Stimulated activated CD4-positive, alpha-beta T cell treated with anti-CD3 and anti-CD28 coated beads, Interleukin-15, amount 100 ng/mL, for 1 hour (primary cell): ENCODE data around the gene EPHB2.

Experiments used
- DNase-seq, 2 donors: peaks; one replicate each; pipeline ENCODE4 v3.0.0-alpha.2; 2020; ENCODE audit warnings: low read depth in 1 of 2, low spot score in 1 of 2

EPHB2 gene

DNA sequence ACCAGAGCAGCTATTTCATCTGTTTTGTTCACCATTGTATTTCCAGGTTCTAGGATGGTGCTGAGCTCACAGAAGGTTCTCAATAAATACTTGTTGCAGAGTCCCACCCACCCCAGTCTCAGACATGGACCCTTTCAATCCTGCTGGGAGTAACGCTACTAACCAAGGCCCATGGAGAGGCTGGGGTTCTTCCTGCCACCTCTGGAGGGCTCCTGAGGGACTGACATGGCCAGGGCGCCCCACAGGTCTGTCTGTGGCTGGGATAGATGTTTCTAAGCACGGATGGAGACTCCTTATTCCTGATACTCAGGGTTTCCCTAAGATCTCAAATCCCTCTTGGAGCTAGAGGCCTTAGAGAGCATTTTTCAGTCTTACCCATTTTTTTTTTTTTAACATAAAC, 87.4 kb downstream of the EPHB2 start:
- DNase-seq: no peak

DNA sequence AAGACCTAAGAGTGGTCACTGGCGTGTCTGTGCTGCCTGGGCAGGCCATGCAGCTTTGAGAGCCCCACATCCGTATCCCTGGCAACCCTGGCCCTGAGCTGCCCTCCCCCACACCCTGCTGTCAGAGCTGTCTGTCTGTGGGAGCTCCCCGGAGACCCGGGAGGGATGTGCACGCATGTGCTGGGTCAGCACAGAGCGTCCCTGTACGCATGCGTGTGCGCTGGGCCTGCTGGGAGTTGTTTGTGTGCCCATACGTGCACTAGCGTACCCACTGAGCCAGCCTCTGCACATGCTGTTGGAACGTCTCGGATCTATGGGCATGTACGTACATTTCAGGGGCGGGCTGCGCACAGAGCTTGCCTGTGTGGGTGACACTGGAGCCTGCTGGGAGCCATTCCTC, 89.3 kb downstream of the EPHB2 start:
- no peak for DNase-seq

DNA sequence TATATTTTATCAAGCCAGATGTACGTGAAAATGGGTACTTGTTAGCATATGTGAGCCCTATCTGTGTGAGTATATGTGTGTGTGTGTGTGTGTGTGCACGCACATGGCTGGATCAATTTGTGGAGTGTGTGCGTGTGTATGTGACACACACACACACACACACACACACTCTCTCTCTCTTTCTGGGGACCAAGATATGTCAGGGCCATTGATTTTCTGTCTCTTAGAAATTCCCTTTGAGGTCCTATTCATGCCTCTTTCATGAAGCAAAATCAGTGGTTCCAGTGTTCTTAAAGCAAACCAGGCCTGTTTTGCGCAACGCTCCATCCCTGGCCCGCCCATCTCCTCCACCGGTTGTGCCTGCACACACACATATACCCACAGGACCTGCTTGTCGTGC, 90.0 kb downstream of the EPHB2 start:
- DNase-seq: no peak

DNA sequence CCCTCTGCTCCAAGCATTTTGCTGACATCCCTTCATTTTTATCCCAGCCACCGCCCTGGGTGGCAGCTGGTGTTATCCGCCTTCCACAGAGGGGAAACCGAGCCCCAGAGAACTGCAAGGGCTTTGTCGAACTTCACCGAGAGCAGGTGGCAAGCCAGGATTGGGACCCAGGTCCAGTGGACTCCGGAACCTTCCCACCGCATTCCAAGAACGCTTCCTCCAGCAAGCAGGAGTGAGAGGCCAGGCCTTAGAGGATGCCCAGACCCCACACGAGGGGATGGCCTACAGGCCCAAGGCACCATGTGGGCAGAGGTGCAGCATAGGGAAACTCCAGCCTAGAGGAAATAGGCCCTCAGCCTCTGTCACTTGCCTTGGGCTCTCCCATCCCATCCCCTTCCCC, 90.7 kb downstream of the EPHB2 start:
- DNase-seq: no peak

DNA sequence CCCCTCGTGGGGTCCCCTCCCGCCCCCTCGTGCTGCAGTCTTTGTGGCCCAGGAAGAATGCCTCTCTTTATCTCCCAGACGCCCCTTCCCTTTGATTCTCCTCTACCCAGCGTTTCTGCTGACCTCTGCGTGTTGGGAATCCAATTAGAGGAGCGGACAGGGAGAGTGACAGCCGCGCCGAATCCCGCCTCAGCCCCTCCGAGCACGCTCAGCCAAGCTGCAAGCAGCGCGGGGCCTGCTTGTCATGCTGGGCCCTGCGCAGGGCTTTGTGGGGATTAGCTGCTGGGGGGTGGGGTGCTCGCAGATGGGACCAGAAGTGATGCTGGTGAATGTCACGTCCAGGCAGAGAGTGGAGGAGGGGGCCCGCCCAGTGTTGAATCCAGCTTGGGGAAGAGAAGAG, 91.1 kb downstream of the EPHB2 start:
- no peak for DNase-seq

DNA sequence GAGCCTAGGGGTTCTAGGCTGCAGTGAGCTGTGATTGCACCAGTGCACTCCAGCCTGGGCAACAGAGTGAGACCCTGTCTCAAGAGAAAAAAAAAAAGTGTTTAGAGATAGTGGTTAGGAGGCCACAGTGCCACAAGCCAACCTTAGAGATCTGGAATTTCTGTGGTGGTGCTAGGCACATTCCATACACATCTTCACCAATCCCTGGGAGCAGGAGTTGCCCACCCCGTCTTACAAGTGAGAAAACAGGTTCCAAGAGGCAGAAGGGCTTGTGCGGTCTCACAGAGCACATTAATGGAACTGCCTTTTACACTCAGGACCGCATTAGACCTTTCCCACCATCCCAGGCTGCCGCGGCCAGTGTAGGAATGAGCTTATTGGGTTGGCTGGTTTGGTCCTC, 93.2 kb downstream of the EPHB2 start:
- DNase-seq: no peak

DNA sequence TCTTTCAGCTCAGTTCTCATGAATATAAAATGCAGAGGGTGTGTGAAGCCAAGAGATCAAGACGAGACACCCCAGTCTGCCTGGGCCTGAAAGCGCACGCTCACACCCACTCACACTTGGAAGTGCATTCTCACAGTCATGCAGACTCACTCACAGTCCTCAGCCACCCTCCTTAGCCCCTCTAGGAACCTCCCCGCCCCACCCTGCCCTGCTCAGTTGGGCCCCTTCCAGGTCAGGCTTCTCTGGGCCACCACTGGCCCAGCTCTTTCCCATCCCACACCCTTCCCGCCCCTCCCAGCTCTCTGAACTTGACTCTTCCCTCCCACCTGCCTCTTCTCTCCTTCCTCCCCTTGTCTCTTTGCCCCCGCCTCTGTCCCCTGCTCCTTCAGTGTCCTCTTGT, 93.8 kb downstream of the EPHB2 start:
- DNase-seq: no peak

DNA sequence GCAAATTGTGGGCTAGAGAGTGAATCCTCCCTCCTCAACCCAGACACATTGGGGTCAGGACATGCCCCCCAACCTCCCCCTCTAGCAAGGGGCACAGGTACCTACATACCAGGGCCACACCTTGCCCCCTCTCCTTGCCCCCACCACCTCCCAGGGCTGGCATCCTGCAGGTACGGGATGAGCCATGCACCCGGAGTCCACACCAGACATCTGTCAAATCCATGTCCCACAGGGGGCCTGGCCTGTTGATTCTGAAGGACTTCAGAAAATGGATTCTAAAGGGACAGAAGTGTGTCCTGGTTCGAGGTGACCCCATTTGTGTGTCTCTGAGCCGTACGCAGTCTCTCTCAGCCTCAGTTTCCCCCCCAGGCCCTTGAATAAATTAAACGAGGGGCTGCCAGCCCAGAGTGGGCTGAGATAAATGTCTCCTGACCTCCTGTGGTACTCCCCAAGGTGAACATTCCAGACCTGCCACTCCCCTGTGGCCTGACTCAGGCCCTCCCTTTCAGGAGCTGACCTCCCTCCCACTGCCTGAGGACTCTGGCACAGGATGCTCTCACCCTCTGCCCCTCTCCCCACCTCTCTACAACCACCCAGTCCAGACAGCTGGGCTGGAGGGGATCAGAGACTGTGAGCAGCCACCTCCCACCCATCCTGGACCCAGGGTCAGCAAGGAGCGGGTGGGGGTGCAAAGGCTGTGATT, 94.5 kb downstream of the EPHB2 start:
- DNase-seq: no peak

DNA sequence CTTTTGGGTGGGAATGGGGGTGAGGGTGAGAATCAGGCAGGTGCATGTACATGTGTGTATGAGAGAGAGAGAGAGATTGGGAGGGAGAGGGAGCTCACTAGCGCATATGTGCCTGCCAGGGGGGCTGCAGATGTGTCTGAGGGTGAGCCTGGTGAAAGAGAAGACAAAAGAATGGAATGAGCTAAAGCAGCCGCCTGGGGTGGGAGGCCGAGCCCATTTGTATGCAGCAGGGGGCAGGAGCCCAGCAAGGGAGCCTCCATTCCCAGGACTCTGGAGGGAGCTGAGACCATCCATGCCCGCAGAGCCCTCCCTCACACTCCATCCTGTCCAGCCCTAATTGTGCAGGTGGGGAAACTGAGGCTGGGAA, 95.0 kb downstream of the EPHB2 start:
- no peak for DNase-seq

DNA sequence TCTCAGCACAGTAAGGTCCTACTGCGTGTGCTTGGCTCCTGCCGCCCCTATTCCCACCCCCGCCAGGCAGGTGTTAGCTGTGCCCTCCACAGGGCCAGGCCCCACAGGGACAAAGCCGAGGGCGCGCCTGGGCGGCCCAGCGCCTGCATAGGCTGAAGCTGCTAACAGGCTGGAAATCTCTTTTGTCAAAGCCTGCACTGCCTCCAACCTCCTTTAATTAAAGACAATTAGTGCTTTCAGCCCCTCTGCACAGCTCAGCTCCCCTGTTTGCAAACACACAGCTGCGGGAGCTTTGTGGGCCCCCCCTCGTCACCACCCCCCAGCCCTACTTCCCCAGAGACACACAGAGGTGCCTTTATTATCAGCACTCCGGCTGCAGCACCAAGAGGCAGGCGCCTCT, 95.9 kb downstream of the EPHB2 start:
- no peak for DNase-seq

DNA sequence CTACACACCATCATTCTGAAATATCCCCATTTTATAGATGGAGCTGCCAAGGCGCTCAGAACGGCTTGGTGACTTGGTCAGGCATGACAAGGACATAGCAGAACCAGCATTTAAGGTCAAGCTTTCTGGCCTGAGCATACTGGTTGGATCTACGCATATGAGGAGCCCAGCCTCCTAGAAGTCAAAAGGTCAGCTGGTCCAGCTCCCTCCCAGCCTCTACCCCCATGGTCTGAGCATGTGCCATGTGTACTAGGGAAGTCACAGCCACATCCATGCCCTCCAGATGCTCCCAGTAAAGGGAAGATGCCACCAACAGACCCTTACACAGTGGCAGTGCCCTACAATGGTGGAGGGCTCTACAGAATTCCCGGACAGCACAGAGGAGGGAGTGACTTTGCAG, 96.7 kb downstream of the EPHB2 start:
- DNase-seq: no peak

DNA sequence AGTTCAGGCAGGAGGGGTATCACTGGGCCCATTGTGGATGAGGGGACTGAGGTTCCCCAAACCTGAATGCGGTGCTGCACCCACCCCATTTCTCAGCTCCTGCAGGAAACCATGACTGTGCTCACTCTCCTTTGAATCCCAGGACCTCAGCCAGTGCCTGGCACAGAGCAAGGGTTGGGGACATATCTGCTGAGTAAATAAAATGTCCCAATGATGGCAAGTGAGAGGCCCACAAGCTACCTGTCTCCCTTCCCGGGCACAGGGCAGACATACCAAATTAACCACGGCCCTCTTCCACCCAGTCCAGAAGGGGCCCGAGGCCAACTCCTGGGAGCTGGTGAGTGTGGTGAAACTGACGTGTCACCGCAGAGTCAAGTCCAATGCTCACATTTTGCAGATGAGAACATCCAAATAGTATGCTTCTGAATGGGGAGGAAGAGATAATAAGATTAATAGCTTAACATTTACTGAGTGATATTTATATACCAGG, 97.6 kb downstream of the EPHB2 start:
- DNase-seq: no peak

DNA sequence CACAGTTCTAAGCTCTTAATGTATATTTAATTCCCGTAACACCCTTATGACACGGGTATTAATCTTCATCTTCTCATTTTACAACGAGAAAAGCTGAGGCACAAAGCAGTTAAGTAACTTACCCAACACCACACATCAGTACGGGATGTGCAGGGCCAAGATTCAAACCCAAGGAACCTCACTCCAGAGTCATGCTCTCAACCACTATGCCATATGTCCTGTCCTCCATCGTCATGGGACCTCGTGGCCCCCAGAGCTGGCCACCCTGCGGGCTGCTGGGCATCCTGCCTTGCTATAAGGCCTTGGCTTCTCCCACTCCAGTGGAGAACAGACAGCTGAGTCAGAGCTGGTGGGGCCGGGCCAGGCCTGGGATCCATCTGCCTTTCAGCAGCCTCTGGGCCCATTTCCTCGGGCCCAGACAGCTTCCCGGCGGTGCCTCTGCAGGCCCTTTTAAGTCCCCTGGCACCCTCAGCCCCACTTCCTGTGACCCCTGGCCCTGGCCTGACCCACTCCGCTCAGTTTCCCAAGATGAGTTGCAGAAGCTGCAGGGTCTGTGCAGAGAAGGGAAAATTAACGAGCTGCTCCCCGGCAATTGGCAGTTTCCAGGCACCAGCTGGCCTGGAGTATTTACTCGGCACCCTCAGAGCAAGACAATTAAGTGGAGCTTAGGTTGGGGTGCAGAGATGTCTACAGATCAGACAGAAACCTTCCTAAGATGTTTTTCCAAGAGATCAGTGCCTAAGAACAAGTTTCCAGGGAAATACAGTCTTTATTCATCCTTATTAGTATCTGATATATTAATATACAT, 98.2 kb downstream of the EPHB2 start:
- DNase-seq: no peak

DNA sequence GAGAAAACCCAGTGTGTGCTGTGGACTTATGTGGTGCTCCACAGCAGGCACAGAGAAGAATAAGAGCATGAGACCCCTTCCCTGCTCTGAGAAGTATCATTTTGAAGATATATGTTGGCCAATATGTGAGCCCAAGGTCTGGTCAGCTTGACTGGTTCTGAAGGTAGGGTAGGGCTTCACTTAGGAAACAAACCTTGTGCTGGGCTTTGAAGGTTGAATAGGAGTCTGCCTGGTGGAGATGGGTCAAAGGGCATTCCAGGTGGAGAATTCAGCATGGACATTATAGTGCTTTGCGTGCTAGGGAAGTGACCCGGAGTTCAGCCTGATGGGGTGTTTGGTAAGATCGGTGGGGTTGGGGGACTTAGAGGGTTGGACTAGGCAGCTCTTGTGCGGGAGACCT, 99.1 kb downstream of the EPHB2 start:
- DNase-seq: no peak

DNA sequence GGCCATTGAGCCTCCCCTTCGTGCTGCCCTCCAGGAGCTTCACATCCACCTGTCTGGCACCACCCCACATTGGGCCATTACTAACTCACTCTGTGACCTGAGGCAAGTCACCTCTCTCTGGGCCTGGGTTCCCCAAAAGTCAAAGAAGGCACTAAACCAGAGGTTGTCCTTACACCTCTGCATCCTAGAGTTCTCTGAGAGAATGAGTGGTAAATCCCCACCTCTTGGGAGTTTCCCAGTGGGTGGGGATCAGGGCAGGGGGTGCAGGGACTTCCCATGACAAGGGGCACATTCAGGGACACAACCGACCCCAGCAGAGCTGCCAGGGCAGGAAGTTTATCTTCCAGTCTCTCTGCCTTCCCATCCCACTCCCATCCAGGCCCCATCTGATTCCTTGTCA, 99.7 kb downstream of the EPHB2 start:
- DNase-seq: no peak

DNA sequence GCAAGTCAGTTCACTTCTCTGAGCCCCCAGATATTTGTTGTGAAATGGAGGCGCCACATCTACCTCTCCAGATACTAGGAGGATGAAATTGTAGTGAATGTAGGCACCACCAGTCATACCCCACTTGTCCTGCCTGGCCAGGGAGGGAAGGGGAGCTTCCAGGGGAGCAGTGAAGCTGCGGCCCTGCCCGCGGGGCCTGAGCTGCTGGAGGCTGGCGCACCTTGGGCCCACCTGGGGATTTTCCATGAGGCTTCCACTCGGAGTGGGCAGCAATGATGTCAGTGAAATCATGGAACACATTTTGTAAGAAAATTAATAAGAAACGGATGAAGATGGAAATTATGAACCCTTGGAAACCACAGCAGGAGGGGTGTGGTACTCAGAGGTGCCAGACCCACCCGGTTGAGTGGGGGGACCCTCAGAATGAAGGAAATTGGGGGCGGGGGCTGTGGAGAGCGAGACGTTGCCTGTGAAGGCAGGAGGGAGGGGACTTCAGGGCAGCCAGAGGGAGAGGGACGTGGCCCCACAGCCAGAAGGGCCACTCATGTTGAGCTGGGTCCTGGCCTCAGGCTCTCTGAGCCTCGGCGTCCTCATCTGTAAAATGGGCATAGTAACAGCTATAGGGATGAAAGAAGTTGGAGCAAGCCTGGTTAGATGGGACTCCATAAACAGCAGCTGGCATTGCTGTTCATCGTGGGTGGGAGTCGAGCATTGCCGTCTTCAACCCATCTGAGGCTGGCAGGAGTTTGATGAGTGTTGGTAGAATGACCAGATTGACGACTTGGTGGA, 101.6 kb downstream of the EPHB2 start:
- DNase-seq: no peak

DNA sequence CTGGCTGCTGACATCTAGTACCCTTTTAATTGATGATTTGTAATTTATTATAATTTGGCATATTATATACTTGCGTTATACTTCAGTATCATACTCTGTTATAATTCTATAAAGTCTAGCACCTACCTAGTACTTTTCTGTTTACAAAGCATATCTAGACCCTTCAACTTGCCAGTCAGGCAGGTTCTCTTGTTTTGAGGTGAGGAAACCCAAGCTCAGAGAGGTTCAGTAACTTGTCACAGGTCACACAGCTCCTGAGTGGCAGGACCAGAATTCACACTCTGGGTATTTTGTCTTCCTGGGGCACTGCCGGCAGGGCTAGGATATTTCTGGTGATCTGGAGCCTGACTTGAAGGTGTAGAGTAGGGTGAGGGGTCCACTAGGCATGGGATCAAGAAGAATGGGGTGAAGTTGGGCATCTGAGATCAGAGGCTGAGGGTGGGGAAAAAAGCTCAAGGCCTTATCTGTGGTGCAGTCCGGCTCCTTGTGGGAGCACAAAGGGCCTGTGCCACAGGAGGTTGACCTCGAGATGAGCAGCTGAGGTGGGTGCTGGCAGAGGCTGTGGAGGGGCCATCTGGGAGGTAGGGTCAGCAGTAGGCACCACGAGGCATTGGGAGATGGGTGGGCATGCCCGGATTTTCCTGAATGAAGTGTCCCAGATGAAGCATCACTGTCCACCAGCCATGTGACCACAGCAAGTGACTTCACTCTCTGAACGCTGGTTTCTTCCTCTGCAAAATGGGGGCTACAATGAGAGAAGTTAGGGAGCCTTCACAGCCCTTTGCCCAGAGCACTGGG, 102.6 kb downstream of the EPHB2 start:
- no peak for DNase-seq

DNA sequence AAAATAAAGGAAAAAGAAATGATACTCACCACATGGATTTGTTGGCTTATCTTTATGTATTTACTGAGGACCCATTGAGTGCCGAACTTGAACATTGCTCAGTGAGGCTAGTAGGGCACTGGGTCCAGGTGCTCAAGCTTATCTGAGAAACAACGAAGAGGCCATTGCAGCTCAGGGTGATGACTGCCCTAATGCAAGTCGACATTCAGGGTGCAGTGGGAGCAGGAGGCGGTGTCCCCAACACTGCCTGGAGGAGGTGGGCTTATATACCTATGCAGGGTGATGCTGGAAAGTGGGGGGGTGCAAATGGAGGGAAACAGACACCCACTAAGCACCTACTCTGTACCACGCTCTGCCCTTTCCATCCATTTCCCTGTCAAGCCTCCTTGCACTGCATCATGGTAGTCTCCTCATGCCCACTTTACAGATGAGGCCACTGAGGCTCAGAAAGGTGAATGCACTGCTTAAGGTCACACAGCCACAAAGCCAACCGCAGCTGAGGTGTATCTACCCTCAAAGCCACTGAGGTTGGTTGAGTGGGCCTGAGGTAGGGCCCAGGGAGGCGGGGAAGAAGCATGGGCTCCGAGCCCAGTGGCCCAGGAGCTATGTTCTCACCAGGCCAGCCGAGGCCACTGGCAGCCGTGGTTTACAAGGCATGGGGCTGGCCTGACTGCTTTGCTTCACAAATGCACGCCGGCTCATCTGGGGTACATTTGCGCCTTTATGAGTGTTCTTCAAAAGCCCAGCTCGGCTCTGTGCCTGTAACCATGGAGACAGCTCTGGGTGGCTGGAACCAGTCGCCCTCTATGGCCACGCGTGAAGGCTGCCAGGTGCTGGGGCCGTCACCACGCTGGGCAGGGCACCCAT, 103.8 kb downstream of the EPHB2 start:
- DNase-seq: no peak

DNA sequence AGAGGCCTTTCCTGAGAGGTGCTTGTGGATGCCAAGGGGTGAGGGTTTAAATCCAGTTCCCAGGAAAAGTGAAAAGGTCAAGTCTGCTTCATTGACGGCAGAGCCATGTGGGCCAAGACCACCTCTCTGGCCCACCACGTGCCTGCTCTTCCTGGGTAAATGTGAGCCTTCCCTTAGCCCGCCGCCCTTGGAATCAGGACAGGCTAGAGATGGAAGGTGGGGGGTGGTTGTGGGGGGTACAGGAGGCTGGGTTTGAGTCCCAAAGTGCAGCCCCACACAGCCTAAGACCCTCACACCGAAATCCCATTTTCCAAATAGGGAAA, 104.4 kb downstream of the EPHB2 start:
- no peak for DNase-seq

DNA sequence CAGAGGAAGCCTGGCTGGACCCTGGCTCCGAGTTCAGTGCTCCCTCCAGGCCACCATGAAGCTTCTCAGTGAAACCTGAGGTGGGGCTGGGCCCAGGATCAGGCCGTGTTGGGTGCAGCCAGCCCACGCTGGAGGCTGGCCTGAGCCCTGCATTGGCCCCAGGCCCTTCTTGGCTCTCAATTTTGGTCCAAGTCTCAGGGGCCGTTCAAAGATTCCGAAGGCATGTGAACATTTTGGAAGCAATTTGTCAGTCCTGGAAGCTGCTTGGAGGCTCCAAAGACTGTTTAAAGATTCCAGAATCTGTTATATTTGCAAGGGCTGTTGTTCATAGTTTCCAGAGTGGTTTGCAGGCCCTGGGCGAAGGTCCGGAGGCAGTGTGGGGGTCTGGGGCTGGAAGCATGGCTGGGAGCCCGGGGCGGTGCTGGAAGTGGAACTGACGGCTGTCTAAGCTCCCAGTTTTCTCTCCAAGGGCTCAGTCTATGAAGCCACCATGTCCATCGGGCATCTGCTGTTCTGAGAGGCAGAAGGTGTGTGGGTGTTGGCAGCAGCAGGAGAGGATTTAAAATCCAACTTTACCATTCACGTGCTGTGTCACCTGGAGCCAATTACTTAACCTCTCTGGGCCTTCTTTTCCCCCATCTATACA, 104.9 kb downstream of the EPHB2 start:
- no peak for DNase-seq
